ENCODE data around the gene ATP10A.

DNA sequence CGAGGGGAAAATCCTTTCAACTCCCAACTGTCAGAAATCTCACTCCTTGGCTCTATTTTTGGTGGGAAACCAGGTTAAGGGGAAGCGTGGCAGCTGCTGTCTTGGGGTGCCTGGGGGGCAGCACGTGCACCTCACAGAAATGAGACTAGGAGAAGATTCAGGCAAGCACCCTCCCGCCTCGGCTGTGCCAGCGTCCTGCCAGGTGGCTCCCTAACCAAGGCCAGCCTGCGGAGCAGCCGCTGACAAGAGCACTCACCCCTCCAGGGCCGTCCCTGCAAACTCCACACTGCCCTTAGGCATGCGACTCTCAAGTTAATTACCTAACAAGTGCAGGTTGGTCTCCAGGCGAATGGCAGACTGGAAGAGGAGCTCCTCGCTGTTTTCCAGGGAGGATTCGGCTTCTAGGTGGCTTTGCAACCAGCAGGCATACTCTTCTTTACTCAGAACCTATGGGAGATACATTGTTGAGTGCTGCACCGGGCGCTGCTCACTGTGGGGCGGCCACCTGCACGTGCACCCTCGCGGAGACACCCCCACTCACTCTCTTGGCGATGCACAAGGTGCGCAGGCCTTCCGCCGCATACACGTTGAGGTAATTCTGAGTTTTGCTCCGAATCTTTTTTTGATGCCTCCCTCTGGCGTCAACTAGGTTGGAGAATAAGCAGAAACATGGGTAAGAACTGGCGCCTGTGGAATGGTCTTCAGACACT, 155.3 kb downstream of the ATP10A start:
- TF ChIP-seq, protein P1, sequence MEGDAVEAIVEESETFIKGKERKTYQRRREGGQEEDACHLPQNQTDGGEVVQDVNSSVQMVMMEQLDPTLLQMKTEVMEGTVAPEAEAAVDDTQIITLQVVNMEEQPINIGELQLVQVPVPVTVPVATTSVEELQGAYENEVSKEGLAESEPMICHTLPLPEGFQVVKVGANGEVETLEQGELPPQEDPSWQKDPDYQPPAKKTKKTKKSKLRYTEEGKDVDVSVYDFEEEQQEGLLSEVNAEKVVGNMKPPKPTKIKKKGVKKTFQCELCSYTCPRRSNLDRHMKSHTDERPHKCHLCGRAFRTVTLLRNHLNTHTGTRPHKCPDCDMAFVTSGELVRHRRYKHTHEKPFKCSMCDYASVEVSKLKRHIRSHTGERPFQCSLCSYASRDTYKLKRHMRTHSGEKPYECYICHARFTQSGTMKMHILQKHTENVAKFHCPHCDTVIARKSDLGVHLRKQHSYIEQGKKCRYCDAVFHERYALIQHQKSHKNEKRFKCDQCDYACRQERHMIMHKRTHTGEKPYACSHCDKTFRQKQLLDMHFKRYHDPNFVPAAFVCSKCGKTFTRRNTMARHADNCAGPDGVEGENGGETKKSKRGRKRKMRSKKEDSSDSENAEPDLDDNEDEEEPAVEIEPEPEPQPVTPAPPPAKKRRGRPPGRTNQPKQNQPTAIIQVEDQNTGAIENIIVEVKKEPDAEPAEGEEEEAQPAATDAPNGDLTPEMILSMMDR (IDR thresholded peaks at IDR 0.05): no peak
- TF ChIP-seq POLR2AphosphoS5 (IDR thresholded peaks at IDR 0.05): no peak
- no peak for TF ChIP-seq POLR2A (IDR thresholded peaks at IDR 0.05)
